Activated T-helper 17 cell treated with anti-CD3 and anti-CD28 coated beads, Interleukin-2, amount 50 U/mL, for 72 hours (primary cell): ENCODE data around the gene AXIN2. TPM values are rescaled to one million over a fixed set of nuclear protein-coding genes. Genes with fewer than 3 reads are reported as not detected.

Experiments
- ATAC-seq: fragments of 150-1000 bp; cut with Tn5 transposase; replicated peaks from 2 replicates; pipeline ENCODE4 v1.10.0; 2021; ENCODE audit warnings: mild to moderate bottlenecking, moderate library complexity
- H3K27ac Mint-ChIP-seq: one replicate; pipeline ENCODE4 v1.8.0; 2022; ENCODE audit warnings: mixed read lengths
- H3K27me3 Mint-ChIP-seq: one replicate; pipeline ENCODE4 v1.8.0; 2022; ENCODE audit warnings: mixed read lengths
- H3K36me3 Mint-ChIP-seq: one replicate; pipeline ENCODE4 v1.8.0; 2022; ENCODE audit warnings: low read depth, mild to moderate bottlenecking, mixed read lengths
- H3K4me1 Mint-ChIP-seq: one replicate; pipeline ENCODE4 v1.8.0; 2022; ENCODE audit warnings: mixed read lengths
- H3K4me3 Mint-ChIP-seq: one replicate; pipeline ENCODE4 v1.8.0; 2022; ENCODE audit warnings: mild to moderate bottlenecking, mixed read lengths
- H3K9me3 Mint-ChIP-seq: one replicate; pipeline ENCODE4 v1.8.0; 2022; ENCODE audit warnings: mixed read lengths
- total RNA-seq, 2 donors: library from RNA; stranded (reverse); gene quantifications; one replicate each; pipeline ENCODE4 v1.2.3, GENCODE V29; 2022

AXIN2 gene, protein sequence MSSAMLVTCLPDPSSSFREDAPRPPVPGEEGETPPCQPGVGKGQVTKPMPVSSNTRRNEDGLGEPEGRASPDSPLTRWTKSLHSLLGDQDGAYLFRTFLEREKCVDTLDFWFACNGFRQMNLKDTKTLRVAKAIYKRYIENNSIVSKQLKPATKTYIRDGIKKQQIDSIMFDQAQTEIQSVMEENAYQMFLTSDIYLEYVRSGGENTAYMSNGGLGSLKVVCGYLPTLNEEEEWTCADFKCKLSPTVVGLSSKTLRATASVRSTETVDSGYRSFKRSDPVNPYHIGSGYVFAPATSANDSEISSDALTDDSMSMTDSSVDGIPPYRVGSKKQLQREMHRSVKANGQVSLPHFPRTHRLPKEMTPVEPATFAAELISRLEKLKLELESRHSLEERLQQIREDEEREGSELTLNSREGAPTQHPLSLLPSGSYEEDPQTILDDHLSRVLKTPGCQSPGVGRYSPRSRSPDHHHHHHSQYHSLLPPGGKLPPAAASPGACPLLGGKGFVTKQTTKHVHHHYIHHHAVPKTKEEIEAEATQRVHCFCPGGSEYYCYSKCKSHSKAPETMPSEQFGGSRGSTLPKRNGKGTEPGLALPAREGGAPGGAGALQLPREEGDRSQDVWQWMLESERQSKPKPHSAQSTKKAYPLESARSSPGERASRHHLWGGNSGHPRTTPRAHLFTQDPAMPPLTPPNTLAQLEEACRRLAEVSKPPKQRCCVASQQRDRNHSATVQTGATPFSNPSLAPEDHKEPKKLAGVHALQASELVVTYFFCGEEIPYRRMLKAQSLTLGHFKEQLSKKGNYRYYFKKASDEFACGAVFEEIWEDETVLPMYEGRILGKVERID
- total RNA-seq, result 1 to 10 TPM in 1 of 2 donors, under 1 TPM in 1; 0.71 to 1.5 TPM

- Mint-ChIP-seq H3K4me3 (peak within 1 kb of the TSS; percentile 82), H3K9me3 (no peaks in the 10 kb centered on the region), H3K36me3 (no peaks in the 10 kb centered on the region), H3K27ac (no peak within 1 kb of the TSS), H3K27me3 (peaks cover 4% of the 10 kb centered on the region), H3K4me1 (peaks cover 8% of the 10 kb centered on the region)
- ATAC-seq, result peak; percentile 76
Measured at GRCh38 chr17:65561452-65562205, at the start of gene AXIN2. Gene AXIN2 (minus strand): TSS chr17:65561648. CDS start chr17:65558620, 3,028 bp downstream.

- Mint-ChIP-seq H3K27ac (no peak overlapping the region), H3K4me3 (no peak overlapping the region), H3K4me1 (no peaks in the 10 kb centered on the region), H3K9me3 (no peaks in the 10 kb centered on the region), H3K36me3 (no peaks in the 10 kb centered on the region), H3K27me3 (no peaks in the 10 kb centered on the region)
- no peak for ATAC-seq
Measured at GRCh38 chr17:65609749-65610148, 48.3 kb upstream of the AXIN2 start.

- Mint-ChIP-seq H3K4me1 (no peaks in the 10 kb centered on the region), H3K36me3 (no peaks in the 10 kb centered on the region), H3K27ac (no peak overlapping the region), H3K27me3 (no peaks in the 10 kb centered on the region), H3K4me3 (no peak overlapping the region), H3K9me3 (no peaks in the 10 kb centered on the region)
- no peak for ATAC-seq
Measured at GRCh38 chr17:65609286-65609685, 47.8 kb upstream of the AXIN2 start.

DNA sequence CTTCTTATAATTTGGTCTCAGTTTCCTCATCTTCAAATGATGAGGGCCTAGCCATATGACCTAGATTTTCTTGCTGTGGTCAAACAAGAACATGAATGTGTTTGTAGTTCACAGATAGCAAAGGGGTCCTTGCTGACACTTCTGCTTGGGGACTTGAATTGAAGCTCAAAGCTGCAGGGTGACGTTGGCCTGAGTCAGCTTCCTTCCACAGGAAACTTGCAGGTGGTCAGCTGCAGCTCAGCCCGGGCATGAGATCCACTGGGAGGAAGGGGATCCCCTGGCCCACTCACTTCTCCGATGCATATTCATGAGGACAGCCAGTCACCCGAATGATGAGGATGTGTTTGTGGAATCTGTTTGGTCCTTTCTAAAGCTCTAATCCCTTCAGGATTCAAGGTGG is 42.6 kb upstream of the AXIN2 start:
- H3K27me3 Mint-ChIP-seq, result peaks cover 3% of the 10 kb centered on the region
- H3K9me3 Mint-ChIP-seq, result no peaks in the 10 kb centered on the region
- no peaks in the 10 kb centered on the region for H3K36me3 Mint-ChIP-seq
- H3K4me1 Mint-ChIP-seq, result no peaks in the 10 kb centered on the region
- H3K27ac Mint-ChIP-seq, result no peak overlapping the region
- ATAC-seq, result peak; percentile 21
- no peak overlapping the region for H3K4me3 Mint-ChIP-seq

- H3K27me3 Mint-ChIP-seq, result peaks cover 3% of the 10 kb centered on the region
- no peak overlapping the region for H3K4me3 Mint-ChIP-seq
- H3K9me3 Mint-ChIP-seq, result no peaks in the 10 kb centered on the region
- no peaks in the 10 kb centered on the region for H3K36me3 Mint-ChIP-seq
- H3K4me1 Mint-ChIP-seq, result no peaks in the 10 kb centered on the region
- ATAC-seq, result no peak
- H3K27ac Mint-ChIP-seq, result no peak overlapping the region
Measured at GRCh38 chr17:65601881-65602280, 40.4 kb upstream of the AXIN2 start.

DNA sequence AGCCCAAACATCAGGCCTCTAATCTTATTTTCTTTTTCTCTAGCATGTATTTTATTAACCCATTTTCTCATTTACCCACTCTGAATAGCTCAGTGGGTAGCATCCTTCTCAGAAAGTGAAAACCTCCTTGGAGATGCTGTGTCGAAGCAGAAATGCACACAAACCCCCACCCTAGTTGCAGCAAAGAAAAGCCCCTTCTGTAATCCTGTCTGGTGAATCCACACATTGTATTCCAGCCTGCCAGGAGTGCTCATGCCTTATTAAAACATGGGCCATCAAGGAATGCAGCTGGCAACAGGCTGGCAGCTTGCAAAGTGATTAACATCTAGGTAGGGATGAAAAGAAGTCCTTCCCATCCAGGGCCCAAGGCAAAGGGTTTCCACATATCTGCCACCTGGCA is 39.7 kb upstream of the AXIN2 start:
- Mint-ChIP-seq H3K4me1 (no peaks in the 10 kb centered on the region), H3K27me3 (peaks cover 3% of the 10 kb centered on the region), H3K36me3 (no peaks in the 10 kb centered on the region), H3K27ac (no peak overlapping the region), H3K9me3 (no peaks in the 10 kb centered on the region), H3K4me3 (no peak overlapping the region)
- ATAC-seq, result no peak

DNA sequence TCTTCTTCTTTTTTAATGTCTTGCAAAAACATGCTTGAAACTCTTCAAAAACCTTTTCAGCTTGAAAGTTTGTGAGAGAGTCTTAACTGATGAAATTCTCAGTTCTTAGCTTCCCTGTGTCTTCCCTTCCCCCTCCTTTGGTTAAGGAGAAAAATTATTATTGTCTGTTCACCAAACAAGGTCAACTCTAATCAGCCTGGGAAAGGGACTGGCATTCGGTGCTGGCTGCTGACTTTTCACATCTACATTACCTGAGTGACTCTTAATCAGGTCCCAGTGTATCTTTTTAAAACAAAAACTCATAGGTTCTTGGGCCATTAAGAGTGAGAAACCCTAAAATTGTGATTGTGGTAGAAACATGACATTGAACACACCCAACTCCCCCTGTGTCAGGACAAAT is 39.1 kb upstream of the AXIN2 start:
- no peak overlapping the region for H3K4me3 Mint-ChIP-seq

DNA sequence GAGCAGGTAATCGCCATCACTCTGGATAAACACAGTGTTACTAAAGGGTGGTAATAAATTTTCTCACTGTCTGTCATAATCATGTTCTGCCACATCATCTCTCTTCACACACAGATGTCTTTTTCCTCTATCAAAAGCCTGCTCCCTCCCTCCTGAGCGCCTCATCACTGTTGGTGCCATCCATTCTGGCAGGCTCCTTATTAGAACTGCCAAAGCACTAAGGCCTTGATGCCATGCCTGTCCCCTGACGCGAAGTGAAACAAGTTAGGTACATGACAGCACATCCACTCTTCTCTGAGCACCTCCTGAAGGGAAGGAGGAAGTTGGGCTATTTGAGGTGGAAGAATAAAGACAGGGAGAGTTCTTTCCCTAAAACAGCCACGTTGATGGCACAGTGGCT is 38.2 kb upstream of the AXIN2 start:
- no peaks in the 10 kb centered on the region for H3K4me1 Mint-ChIP-seq
- no peak overlapping the region for H3K27ac Mint-ChIP-seq
- ATAC-seq, result no peak
- no peak overlapping the region for H3K4me3 Mint-ChIP-seq
- no peaks in the 10 kb centered on the region for H3K36me3 Mint-ChIP-seq
- no peaks in the 10 kb centered on the region for H3K9me3 Mint-ChIP-seq
- H3K27me3 Mint-ChIP-seq, result peaks cover 3% of the 10 kb centered on the region

More for the DNA sequence above, 39.1 kb upstream of the AXIN2 start:
- no peak for ATAC-seq
- Mint-ChIP-seq H3K27ac (no peak overlapping the region), H3K36me3 (no peaks in the 10 kb centered on the region), H3K27me3 (peaks cover 3% of the 10 kb centered on the region), H3K4me1 (no peaks in the 10 kb centered on the region), H3K9me3 (no peaks in the 10 kb centered on the region)

DNA sequence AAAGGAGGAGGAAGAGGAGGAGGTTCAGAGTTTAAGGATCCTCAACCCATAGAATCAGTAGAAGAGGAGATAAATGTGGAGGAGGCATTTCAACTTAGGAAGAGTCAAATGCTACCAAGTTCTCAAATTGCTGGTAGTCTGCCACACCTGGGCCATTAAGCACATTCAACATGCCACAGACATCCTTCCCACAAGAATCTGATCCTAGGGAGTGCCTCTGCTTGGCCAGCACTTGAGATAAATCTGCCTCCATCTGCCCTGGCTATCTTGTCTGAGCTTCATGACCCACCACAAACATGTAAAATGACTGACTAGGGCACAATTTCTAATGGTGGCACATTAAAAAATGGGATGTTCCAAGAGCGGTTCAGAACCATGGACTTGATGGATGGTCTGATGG is 37.3 kb upstream of the AXIN2 start:
- Mint-ChIP-seq H3K27me3 (peaks cover 6% of the 10 kb centered on the region), H3K27ac (no peak overlapping the region), H3K9me3 (no peaks in the 10 kb centered on the region), H3K4me1 (no peaks in the 10 kb centered on the region), H3K4me3 (no peak overlapping the region), H3K36me3 (no peaks in the 10 kb centered on the region)
- ATAC-seq, result no peak

DNA sequence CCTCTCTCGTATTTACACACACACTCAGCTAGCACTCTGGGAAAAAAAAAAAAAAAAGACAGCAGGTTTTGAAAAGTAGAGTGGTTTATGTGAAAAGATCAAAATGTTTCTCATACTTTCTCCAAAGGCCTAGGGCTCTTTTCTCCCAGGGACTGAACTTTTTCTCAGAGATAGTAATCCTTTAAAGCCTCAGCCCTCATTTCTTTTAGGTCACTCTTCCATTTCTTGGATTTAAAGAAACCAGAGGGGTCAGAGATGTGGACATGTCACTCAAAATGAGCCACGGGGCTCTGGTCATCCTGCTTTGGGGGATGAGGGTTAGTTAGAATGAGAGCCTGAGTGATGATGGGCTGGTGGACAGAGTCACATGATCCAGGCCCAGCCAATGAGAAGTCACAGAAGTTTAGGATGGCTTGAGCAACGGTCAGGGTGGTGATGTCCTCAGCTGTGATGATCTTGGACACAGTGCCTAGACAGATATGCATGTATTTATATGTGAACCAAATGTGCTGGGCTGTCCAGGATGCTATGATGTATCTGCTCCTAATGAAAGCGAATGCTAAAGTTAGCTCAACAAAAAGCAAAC is 33.7 kb upstream of the AXIN2 start:
- Mint-ChIP-seq H3K9me3 (no peaks in the 10 kb centered on the region), H3K27ac (no peak overlapping the region), H3K36me3 (no peaks in the 10 kb centered on the region), H3K4me3 (no peak overlapping the region), H3K27me3 (peaks cover 3% of the 10 kb centered on the region), H3K4me1 (no peaks in the 10 kb centered on the region)
- ATAC-seq, result no peak

- no peaks in the 10 kb centered on the region for H3K36me3 Mint-ChIP-seq
- H3K4me1 Mint-ChIP-seq, result no peaks in the 10 kb centered on the region
- no peak overlapping the region for H3K27ac Mint-ChIP-seq
- peaks cover 3% of the 10 kb centered on the region for H3K27me3 Mint-ChIP-seq
- ATAC-seq, result no peak
- H3K4me3 Mint-ChIP-seq, result no peak overlapping the region
- H3K9me3 Mint-ChIP-seq, result no peaks in the 10 kb centered on the region
Measured at GRCh38 chr17:65593855-65594845, 32.7 kb upstream of the AXIN2 start.

DNA sequence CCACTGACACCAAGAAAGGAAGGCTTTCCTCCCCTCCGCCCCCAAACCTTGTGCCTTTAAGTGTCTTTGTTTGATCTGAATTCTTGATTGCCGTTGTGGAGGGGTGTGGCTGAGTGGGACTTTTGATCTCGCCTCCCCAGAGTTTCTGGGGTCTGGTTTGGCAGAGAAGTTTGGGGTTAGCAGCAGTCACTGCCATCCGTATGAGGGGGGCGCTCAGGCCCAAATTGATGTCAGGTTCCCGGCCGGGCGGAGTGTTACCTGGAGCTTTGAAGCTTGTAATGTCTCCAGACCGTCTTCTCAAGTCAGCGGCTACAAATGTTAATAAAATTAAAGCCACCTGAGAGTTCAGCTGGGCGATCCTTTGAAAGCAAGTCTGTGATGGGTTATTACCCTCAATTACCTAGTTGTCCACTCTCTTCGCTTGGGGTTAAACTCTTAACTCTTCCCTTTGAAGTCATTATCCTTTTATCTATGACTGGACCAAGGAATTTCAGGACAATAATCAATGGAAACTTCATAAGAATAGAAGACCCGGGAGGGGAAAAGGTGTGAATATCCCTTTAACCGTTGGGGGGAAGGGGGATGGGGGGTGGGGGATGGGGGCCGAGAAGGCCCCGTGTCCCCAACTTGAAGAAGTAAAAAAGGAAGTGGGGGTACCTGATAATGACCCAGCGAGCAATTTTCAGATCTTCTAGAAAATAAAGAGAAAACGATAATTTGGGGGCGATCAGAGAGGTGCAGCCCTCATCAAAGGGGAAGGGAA is 31.8 kb upstream of the AXIN2 start:
- Mint-ChIP-seq H3K4me1 (no peaks in the 10 kb centered on the region), H3K4me3 (no peak overlapping the region), H3K27ac (no peak overlapping the region), H3K27me3 (peaks cover 3% of the 10 kb centered on the region), H3K36me3 (no peaks in the 10 kb centered on the region), H3K9me3 (no peaks in the 10 kb centered on the region)
- no peak for ATAC-seq
